Gastrocnemius medialis (tissue), 4 donors: Measurements from ENCODE around the gene LMAN1. TPM values are rescaled to one million over a fixed set of nuclear protein-coding genes. Genes with fewer than 3 reads are reported as not detected.

ENCODE experiments used
- ATAC-seq, 2 donors: fragments of 150-250 bp; one replicate each; pipeline ENCODE4 v1.9.1; 2016
- DNase-seq, 2 donors: peaks; one replicate each; pipeline ENCODE4 v3.0.0-alpha.2; 2019
- H3K27ac ChIP-seq, 4 donors: fragments of 200-600 bp; sonication (generic); 1 replicate in 1 of 4; 2 replicates in 3 of 4; pipeline ENCODE4 v1.5.1; 2016 to 2018; ENCODE audit warnings: mild to moderate bottlenecking in 2 of 4, moderate library complexity in 1 of 4
- H3K27me3 ChIP-seq, 3 donors: fragments of 200-600 bp; sonication (generic) in 2 of 3; 1 replicate in 1 of 3; 2 replicates in 2 of 3; pipeline versions ENCODE4 v1.5.1 to v1.6.0; 2016 to 2019; ENCODE audit warnings: mild to moderate bottlenecking in 1 of 3, moderate library complexity in 1 of 3
- H3K36me3 ChIP-seq, 2 donors: fragments of 200-600 bp; sonication (generic) in 1 of 2; one replicate each; pipeline ENCODE4 v1.5.1; 2017 to 2018
- H3K4me1 ChIP-seq, 2 donors: fragments of 200-600 bp; sonication (generic) in 1 of 2; one replicate each; pipeline ENCODE4 v1.5.1; 2016 to 2017; ENCODE audit warnings: mild to moderate bottlenecking in 2 of 2
- H3K4me3 ChIP-seq, 4 donors: fragments of 200-600 bp; sonication (generic) in 3 of 4; 1 replicate in 1 of 4; 2 replicates in 3 of 4; pipeline ENCODE4 v1.5.1; 2016 to 2019; ENCODE audit warnings: mild to moderate bottlenecking in 2 of 4
- H3K9me3 ChIP-seq, 3 donors: fragments of 200-600 bp; sonication (generic) in 2 of 3; 1 replicate in 1 of 3; 2 replicates in 2 of 3; pipeline ENCODE4 v1.5.1; 2016 to 2019
- POLR2A ChIP-seq, 2 donors: fragments of 450-650 bp; IDR thresholded peaks; one replicate each; pipeline ENCODE4 v1.6.1; 2017; ENCODE audit warnings: antibody characterized with exemption in 2 of 2, mild to moderate bottlenecking in 2 of 2, moderate library complexity in 2 of 2
- in situ Hi-C, 4 donors: fragments of 200-750 bp; cut with MboI; loops; one replicate each; pipeline versions ENCODE4 v1.15.0 to v1.8.0; 2017; ENCODE audit warnings: low sequenced_read_pairs in 4 of 4
- intact Hi-C: fragments of 100-400 bp; cut with DNase I; formaldehyde crosslinking; loops from one replicate; pipeline ENCODE4 v1.15.1; 2023; ENCODE audit warnings: low total_unique reads
- total RNA-seq, 4 donors: library from RNA; depleted of rRNA; stranded (reverse); fragments of >200 nt; gene quantifications; one replicate each; pipeline versions ENCODE4 v1.1.0 to v1.2.3, GENCODE V29; 2016
- TF ChIP-seq, protein P1 (sequence below), 5 experiments: fragments of 450-650 bp in 3 of 5; fragments of 200-600 bp in 2 of 5; sonication (generic) in 2 of 5; IDR thresholded peaks in 4 of 5; conservative IDR thresholded peaks in 1 of 5; 1 replicate in 4 of 5; 2 replicates in 1 of 5; pipeline ENCODE4 v1.5.1; 2016 to 2019; ENCODE audit warnings: antibody characterized with exemption in 5 of 5, mild to moderate bottlenecking in 3 of 5, moderate library complexity in 3 of 5

LMAN1 gene
- total RNA-seq, 4 donors from 2014 or later = 48.6 to 74.8 (median 59.2) TPM

DNA sequence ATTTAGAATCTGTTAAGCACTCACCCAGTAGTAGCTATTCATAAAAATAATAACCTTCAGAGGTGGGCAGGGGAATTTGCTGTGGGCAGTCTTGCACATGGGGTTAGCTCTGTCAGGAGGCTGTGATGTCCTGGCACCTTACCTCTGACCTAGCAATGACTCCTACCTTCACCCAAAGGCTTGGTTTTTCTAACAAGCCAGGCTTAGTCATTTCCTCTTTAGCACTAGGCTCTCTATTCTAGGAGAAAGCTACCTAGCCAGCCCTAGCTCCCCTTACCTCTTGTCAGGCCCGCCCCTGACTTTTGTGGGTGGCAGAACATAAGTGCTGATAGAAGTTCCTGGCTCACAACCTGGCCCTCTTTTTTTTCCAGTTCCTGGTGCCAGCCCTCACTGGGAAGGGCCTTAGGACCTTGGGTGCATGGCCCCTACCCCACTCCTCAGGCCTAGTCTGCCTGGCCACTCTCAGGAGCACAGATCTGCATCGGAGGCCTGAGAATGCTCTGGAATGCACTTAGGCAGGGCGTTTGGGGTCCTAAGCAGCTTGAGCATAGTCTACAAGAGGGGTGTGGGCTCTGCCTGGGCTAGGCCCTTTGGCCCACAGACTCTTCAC, 58.3 kb downstream of the LMAN1 start:
- Histone ChIP-seq H3K36me3 (no peaks in the 10 kb centered on the region), H3K9me3 (no peaks in the 10 kb centered on the region), H3K27ac (no peak overlapping the region), H3K4me1 (no peaks in the 10 kb centered on the region), H3K4me3 (no peak overlapping the region), H3K27me3 (peaks cover 0 to 3% (median 0%) of the 10 kb centered on the region in 3 donors)
- DNase-seq = no peak
- in situ Hi-C loops (loop anchor here in 2 of 4 donors (10.0 to 25.0 kb wide), 2 partner anchors 112 to 114 kb away; no protein-coding TSS in a partner anchor), intact Hi-C loops (no loop called here)
- ATAC-seq = no peak
- TF ChIP-seq, protein P1, sequence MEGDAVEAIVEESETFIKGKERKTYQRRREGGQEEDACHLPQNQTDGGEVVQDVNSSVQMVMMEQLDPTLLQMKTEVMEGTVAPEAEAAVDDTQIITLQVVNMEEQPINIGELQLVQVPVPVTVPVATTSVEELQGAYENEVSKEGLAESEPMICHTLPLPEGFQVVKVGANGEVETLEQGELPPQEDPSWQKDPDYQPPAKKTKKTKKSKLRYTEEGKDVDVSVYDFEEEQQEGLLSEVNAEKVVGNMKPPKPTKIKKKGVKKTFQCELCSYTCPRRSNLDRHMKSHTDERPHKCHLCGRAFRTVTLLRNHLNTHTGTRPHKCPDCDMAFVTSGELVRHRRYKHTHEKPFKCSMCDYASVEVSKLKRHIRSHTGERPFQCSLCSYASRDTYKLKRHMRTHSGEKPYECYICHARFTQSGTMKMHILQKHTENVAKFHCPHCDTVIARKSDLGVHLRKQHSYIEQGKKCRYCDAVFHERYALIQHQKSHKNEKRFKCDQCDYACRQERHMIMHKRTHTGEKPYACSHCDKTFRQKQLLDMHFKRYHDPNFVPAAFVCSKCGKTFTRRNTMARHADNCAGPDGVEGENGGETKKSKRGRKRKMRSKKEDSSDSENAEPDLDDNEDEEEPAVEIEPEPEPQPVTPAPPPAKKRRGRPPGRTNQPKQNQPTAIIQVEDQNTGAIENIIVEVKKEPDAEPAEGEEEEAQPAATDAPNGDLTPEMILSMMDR (IDR thresholded peaks at IDR 0.05 in 4 of 5, conservative IDR thresholded peaks at IDR 0.05 in 1 of 5) = no peak
- no peak for TF ChIP-seq POLR2A (IDR thresholded peaks at IDR 0.05)

DNA sequence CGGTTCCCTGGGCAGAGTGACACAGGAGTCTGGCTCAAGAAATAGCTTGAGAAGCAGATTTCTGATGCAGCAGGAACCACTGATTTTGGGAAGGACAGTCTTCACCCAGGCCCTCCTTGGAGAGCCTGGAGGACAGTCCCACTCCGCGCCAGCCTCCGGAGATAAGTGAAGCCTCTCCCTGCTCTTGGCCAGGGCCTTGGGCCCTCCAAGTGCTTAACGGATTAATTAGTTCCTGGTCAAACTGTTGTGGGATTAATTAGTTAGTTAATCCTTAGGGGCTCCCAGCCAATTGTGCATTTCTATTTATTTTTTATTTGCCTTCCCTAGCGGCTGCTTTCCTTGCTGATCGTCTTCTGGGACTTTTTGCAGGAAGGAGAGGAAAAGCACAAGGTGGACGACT, 60.2 kb downstream of the LMAN1 start:
- no peak for TF ChIP-seq POLR2A (IDR thresholded peaks at IDR 0.05)
- no peak overlapping the region for H3K27ac ChIP-seq
- H3K4me1 ChIP-seq = no peaks in the 10 kb centered on the region
- no peaks in the 10 kb centered on the region for H3K36me3 ChIP-seq
- peaks cover 0 to 4% (median 0%) of the 10 kb centered on the region in 3 donors for H3K27me3 ChIP-seq
- DNase-seq = no peak
- H3K9me3 ChIP-seq = no peaks in the 10 kb centered on the region
- in situ Hi-C loops (no loop called here), intact Hi-C loops (no loop called here)
- no peak for ATAC-seq
- no peak overlapping the region for H3K4me3 ChIP-seq

DNA sequence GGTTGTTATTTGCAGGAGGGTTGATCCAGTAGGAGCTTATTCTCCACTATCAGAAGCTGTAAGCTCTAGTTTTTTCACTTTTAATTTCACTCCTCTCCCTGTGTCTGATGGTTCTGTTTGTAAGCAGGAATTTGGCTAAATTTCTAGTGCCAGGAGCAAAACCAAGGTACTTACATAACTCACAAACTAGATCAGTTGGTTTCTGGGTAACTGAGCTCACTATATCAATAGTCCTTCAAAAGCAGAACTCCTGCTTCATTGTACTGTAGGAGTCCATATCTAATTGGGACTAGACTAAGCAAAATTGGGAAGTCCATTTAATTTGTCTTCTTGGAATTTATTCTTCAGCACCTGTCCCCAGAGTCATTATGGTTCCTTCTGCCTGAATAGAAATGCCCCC, 65.7 kb downstream of the LMAN1 start:
- no peak for ATAC-seq
- in situ Hi-C loops (no loop called here), intact Hi-C loops (no loop called here)
- Histone ChIP-seq H3K27me3 (peaks cover 0 to 4% (median 0%) of the 10 kb centered on the region in 3 donors), H3K27ac (no peak overlapping the region), H3K36me3 (no peaks in the 10 kb centered on the region), H3K4me1 (no peaks in the 10 kb centered on the region), H3K9me3 (no peaks in the 10 kb centered on the region), H3K4me3 (no peak overlapping the region)
- TF ChIP-seq POLR2A (IDR thresholded peaks at IDR 0.05) = no peak
- TF ChIP-seq, protein P1 (IDR thresholded peaks at IDR 0.05 in 4 of 5, conservative IDR thresholded peaks at IDR 0.05 in 1 of 5) = no peak
- no peak for DNase-seq

DNA sequence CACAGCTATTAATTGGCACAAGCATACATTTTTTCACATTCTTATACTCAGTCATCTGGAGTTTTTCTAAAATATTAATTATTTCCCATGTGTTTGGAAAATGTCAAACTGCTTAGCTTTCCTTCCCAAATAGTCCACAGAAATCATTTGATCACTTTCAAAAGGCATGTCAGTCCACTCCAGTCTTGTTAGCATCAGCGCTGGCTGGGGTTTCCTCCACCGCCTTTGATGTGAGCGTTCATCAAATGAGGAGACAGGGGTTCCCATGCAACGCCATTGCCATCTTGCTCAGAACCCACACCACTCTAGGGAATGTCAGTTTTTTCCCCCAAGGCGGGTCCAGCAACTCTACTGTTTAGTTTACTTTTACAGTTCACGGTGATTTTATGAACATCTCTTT, 72.7 kb downstream of the LMAN1 start:
- ATAC-seq = no peak
- in situ Hi-C loops (no loop called here), intact Hi-C loops (no loop called here)
- H3K4me3 ChIP-seq = no peak overlapping the region
- H3K27ac ChIP-seq = no peak overlapping the region
- H3K36me3 ChIP-seq = no peaks in the 10 kb centered on the region
- TF ChIP-seq, protein P1 (IDR thresholded peaks at IDR 0.05 in 4 of 5, conservative IDR thresholded peaks at IDR 0.05 in 1 of 5) = no peak
- TF ChIP-seq POLR2A (IDR thresholded peaks at IDR 0.05) = no peak
- H3K27me3 ChIP-seq = peaks cover 11 to 21% (median 20%) of the 10 kb centered on the region in 3 donors
- no peak for DNase-seq
- no peaks in the 10 kb centered on the region for H3K4me1 ChIP-seq
- no peaks in the 10 kb centered on the region for H3K9me3 ChIP-seq

DNA sequence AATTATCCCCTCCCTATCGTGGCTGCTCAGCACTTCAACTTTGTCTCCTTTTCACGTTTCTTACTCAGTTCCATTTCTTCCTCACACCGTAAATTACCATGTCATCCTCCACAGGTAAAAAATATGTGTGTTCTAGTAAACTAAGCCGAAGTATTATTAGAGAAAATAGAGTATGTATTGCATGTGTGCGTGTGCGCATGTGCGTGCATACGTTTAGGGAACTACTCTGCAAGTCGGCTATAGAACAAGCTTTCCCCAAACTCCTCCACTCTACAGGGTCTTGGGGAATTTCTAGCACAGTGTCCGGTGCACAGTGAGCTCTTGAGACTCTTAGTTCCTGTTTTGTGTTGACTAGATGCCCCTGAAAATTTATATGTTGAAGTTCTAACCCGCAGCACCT, 76.7 kb downstream of the LMAN1 start:
- Histone ChIP-seq H3K36me3 (no peaks in the 10 kb centered on the region), H3K4me3 (no peak overlapping the region), H3K27ac (no peak overlapping the region), H3K4me1 (no peaks in the 10 kb centered on the region), H3K9me3 (no peaks in the 10 kb centered on the region), H3K27me3 (peaks cover 11 to 35% (median 27%) of the 10 kb centered on the region in 3 donors)
- DNase-seq (no peak), ATAC-seq (no peak)
- TF ChIP-seq, protein P1 (IDR thresholded peaks at IDR 0.05 in 4 of 5, conservative IDR thresholded peaks at IDR 0.05 in 1 of 5) = no peak
- no peak for TF ChIP-seq POLR2A (IDR thresholded peaks at IDR 0.05)
- in situ Hi-C loops = no loop called here
- intact Hi-C loops = no loop called here
